SK-N-SH (cell line): ENCODE measurements around the gene CNN2. TPM values are rescaled to one million over a fixed set of nuclear protein-coding genes. Genes with fewer than 3 reads are reported as not detected.

ENCODE experiments used
- CTCF ChIA-PET: fragments of 300-600, 350-600 bp; formaldehyde crosslinking; extraction: SDS; loops from one replicate; lab custom pipeline; 2021; lab: Yijun Ruan, JAX
- POLR2A ChIA-PET: fragments of 350-600 bp; sonication (Branson Sonifier 250); formaldehyde crosslinking; extraction: SDS; loops from one replicate; lab custom pipeline; 2020; ENCODE audit warnings: antibody characterized with exemption, inconsistent platforms; lab: Yijun Ruan, JAX
- DNase-seq: peaks from one replicate; pipeline ENCODE4 v3.0.0; 2012
- H2AFZ ChIP-seq: fragments of 200-600 bp; sonication (generic); 2 replicates; pipeline ENCODE4 v1.8.1; 2016; ENCODE audit warnings: antibody characterized with exemption, mild to moderate bottlenecking, low read depth
- H3F3A ChIP-seq: fragments of 200-600 bp; sonication (generic); replicated peaks from 2 replicates; pipeline ENCODE3; 2016; ENCODE audit warnings: antibody characterized with exemption, mild to moderate bottlenecking; ENCODE audit not compliant: insufficient read depth
- H3K27ac ChIP-seq, 2 experiments: fragments of 200-500 bp in 1 of 2; fragments of 200-600 bp in 1 of 2; sonication (Bioruptor generic) in 1 of 2; sonication (generic), shearing (Covaris generic) in 1 of 2; 2 replicates each; pipeline versions ENCODE4 v1.5.1 to v1.6.1; 2014 to 2016; ENCODE audit warnings: low read depth in 2 of 2, inconsistent platforms in 1 of 2, low read length in 1 of 2, mild to moderate bottlenecking in 1 of 2, mixed read lengths in 1 of 2
- H3K27me3 ChIP-seq: fragments of 200-600 bp; sonication (generic), shearing (Covaris generic); 2 replicates; pipeline ENCODE4 v1.6.1; 2016; ENCODE audit warnings: mixed run types; ENCODE audit not compliant: insufficient read depth
- H3K36me3 ChIP-seq, 2 experiments: fragments of 200-500 bp in 1 of 2; fragments of 200-600 bp in 1 of 2; sonication (Bioruptor generic) in 1 of 2; sonication (generic) in 1 of 2; replicated peaks in 1 of 2; 2 replicates each; pipeline versions ENCODE3 to v1.5.1; 2014 to 2016; ENCODE audit warnings: low read length in 1 of 2, mild to moderate bottlenecking in 1 of 2; ENCODE audit not compliant: insufficient read depth in 2 of 2, control insufficient read depth in 1 of 2
- H3K4me1 ChIP-seq, 2 experiments: fragments of 200-500 bp in 1 of 2; fragments of 200-600 bp in 1 of 2; sonication (Bioruptor generic) in 1 of 2; sonication (generic), shearing (Covaris generic) in 1 of 2; 2 replicates each; pipeline versions ENCODE4 v1.5.1 to v1.6.1; 2014 to 2016; ENCODE audit warnings: low read depth in 1 of 2, low read length in 1 of 2, mixed run types in 1 of 2; ENCODE audit not compliant: insufficient read depth in 2 of 2, control insufficient read depth in 1 of 2
- H3K4me2 ChIP-seq: fragments of 200-600 bp; sonication (generic), shearing (Covaris generic); 2 replicates; pipeline ENCODE4 v1.6.1; 2017; ENCODE audit warnings: mixed run types
- H3K4me3 ChIP-seq, 2 experiments: fragments of 200-500 bp in 1 of 2; fragments of 200-600 bp in 1 of 2; sonication (Bioruptor generic) in 1 of 2; sonication (generic), shearing (Covaris generic) in 1 of 2; 2 replicates each; pipeline versions ENCODE4 v1.5.1 to v1.8.1; 2014 to 2016; ENCODE audit warnings: low read depth in 2 of 2, inconsistent platforms in 1 of 2, low read length in 1 of 2, mild to moderate bottlenecking in 1 of 2, mixed read lengths in 1 of 2, moderate library complexity in 1 of 2
- H3K79me2 ChIP-seq: fragments of 200-600 bp; sonication (generic); 2 replicates; pipeline ENCODE4 v1.8.1; 2017; ENCODE audit warnings: mild to moderate bottlenecking; ENCODE audit not compliant: insufficient read depth
- H3K9ac ChIP-seq: fragments of 200-600 bp; sonication (generic); 2 replicates; pipeline ENCODE4 v1.6.1; 2017; ENCODE audit warnings: mixed run types
- H3K9me2 ChIP-seq: fragments of 200-600 bp; sonication (generic); 2 replicates; pipeline ENCODE4 v1.6.1; 2017; ENCODE audit warnings: mixed run types
- H3K9me3 ChIP-seq: fragments of 200-600 bp; sonication (generic); 2 replicates; pipeline ENCODE4 v1.6.1; 2017; ENCODE audit warnings: mixed run types, mild to moderate bottlenecking, moderate library complexity
- H4K20me1 ChIP-seq: fragments of 200-600 bp; sonication (generic); 2 replicates; pipeline ENCODE4 v1.6.1; 2017; ENCODE audit warnings: mild to moderate bottlenecking, mixed run types; ENCODE audit not compliant: insufficient read depth
- EP300 ChIP-seq, 2 experiments: IDR thresholded peaks; 2 replicates each; pipeline versions ENCODE4 v1.4.0 to v1.6.1; 2012; ENCODE audit warnings: borderline replicate concordance in 1 of 2, low read depth in 1 of 2, low read length in 1 of 2
- EZH2phosphoT487 ChIP-seq: fragments of 200-600 bp; sonication (generic); IDR thresholded peaks from 2 replicates; pipeline ENCODE4 v1.6.1; 2017; ENCODE audit warnings: low read depth, mixed run types, mild to moderate bottlenecking, antibody characterized with exemption, moderate library complexity, borderline replicate concordance
- FOXJ3 ChIP-seq: sonication (generic); formaldehyde crosslinking; IDR thresholded peaks from 2 replicates; pipeline ENCODE4 v1.5.1; 2020; ENCODE audit warnings: mild to moderate bottlenecking, missing genetic modification reagents
- GATA2 ChIP-seq: sonication (generic); formaldehyde crosslinking; IDR thresholded peaks from 2 replicates; pipeline ENCODE4 v1.5.0; 2020; ENCODE audit warnings: mild to moderate bottlenecking, missing genetic modification reagents
- MEF2A ChIP-seq: IDR thresholded peaks from 2 replicates; pipeline ENCODE4 v1.4.0; 2012; ENCODE audit warnings: low read depth, borderline replicate concordance
- NRF1 ChIP-seq: IDR thresholded peaks from 2 replicates; pipeline ENCODE4 v1.6.1; 2012; ENCODE audit warnings: low read depth, mild to moderate bottlenecking, low read length
- POLR2AphosphoS5 ChIP-seq: IDR thresholded peaks from 2 replicates; pipeline ENCODE4 v1.6.1; 2012; ENCODE audit warnings: low read depth, low read length
- REST ChIP-seq: IDR thresholded peaks from 2 replicates; pipeline ENCODE4 v1.6.1; 2012; ENCODE audit warnings: mild to moderate bottlenecking, low read depth, low read length, moderate library complexity
- SIN3A ChIP-seq: IDR thresholded peaks from 2 replicates; pipeline ENCODE4 v1.6.1; 2012; ENCODE audit warnings: low read depth, mild to moderate bottlenecking, low read length, moderate library complexity, borderline replicate concordance
- TAF1 ChIP-seq: IDR thresholded peaks from 2 replicates; pipeline ENCODE4 v1.6.1; 2012; ENCODE audit warnings: low read depth, mild to moderate bottlenecking, low read length, moderate library complexity, borderline replicate concordance
- TEAD4 ChIP-seq: IDR thresholded peaks from 2 replicates; pipeline ENCODE4 v1.4.0; 2012; ENCODE audit warnings: mild to moderate bottlenecking, borderline replicate concordance; ENCODE audit not compliant: insufficient read depth
- YY1 ChIP-seq: IDR thresholded peaks from 2 replicates; pipeline ENCODE4 v1.4.0; 2012; ENCODE audit warnings: low read depth, mild to moderate bottlenecking
- WGBS: methylation state at CpG from one replicate; pipeline ENCODE4 v1.1.6; 2017; ENCODE audit warnings: low lambda C conversion rate; 5-methylcytosine and 5-hydroxymethylcytosine counted together
- polyA plus RNA-seq, 3 experiments: library from polyadenylated mRNA; depleted of rRNA; stranded (reverse); fragments of >200 nt; gene quantifications; 2 replicates each; pipeline ENCODE4 v1.2.3, GENCODE V29; 2012
- TF ChIP-seq, protein P1 (sequence below): fragments of 200-600 bp; sonication (generic); IDR thresholded peaks from 2 replicates; pipeline ENCODE4 v1.6.1; 2017; ENCODE audit warnings: antibody characterized with exemption, mild to moderate bottlenecking, moderate library complexity
- TF ChIP-seq, protein P2 (sequence below): IDR thresholded peaks from 2 replicates; pipeline ENCODE4 v1.4.0; 2012; ENCODE audit warnings: low read depth, borderline replicate concordance
- TF ChIP-seq, protein P3 (sequence below): IDR thresholded peaks from 2 replicates; pipeline ENCODE4; 2012

CNN2 gene
- polyA plus RNA-seq, 1 of the 3 experiments (the other 2 are of a cell fraction), result 279 TPM

- peaks cover 3 to 49% of the 10 kb centered on the region in 2 experiments for H3K36me3 ChIP-seq
- no peak for DNase-seq
- H3K9ac ChIP-seq, result no peak overlapping the region
- H3K9me2 ChIP-seq, result no peaks in the 10 kb centered on the region
- ChIA-PET POLR2A (no interaction called here), CTCF (interaction anchor here (1.3 kb wide), 1 partner anchor 12 kb away, joined by 4 read pairs; no protein-coding TSS in a partner anchor)
- no peaks in the 10 kb centered on the region for H3K27me3 ChIP-seq
- 97% methylated on average over 11 of the region's 25 CpGs for WGBS
- H3K4me3 ChIP-seq, result no peak overlapping the region
- peaks cover 0 to 4% of the 10 kb centered on the region in 2 experiments; a peak in 2 of 4 replicates for H3K4me1 ChIP-seq
- TF ChIP-seq YY1, result no peak
- TF ChIP-seq, protein P1, sequence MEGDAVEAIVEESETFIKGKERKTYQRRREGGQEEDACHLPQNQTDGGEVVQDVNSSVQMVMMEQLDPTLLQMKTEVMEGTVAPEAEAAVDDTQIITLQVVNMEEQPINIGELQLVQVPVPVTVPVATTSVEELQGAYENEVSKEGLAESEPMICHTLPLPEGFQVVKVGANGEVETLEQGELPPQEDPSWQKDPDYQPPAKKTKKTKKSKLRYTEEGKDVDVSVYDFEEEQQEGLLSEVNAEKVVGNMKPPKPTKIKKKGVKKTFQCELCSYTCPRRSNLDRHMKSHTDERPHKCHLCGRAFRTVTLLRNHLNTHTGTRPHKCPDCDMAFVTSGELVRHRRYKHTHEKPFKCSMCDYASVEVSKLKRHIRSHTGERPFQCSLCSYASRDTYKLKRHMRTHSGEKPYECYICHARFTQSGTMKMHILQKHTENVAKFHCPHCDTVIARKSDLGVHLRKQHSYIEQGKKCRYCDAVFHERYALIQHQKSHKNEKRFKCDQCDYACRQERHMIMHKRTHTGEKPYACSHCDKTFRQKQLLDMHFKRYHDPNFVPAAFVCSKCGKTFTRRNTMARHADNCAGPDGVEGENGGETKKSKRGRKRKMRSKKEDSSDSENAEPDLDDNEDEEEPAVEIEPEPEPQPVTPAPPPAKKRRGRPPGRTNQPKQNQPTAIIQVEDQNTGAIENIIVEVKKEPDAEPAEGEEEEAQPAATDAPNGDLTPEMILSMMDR, result peak; percentile 34
- no peak for TF ChIP-seq EZH2phosphoT487
- H3K79me2 ChIP-seq, result peaks cover 8% of the 10 kb centered on the region; the same call in 1 of the 2 replicates
- no peak overlapping the region for H3K4me2 ChIP-seq
- no peak overlapping the region for H2AFZ ChIP-seq
- no peaks in the 10 kb centered on the region for H3K9me3 ChIP-seq
- no peak overlapping the region for H3K27ac ChIP-seq
- 0 out of 2 replicates have a peak, but pooled peaks cover 6% of the 10 kb centered on the region for H4K20me1 ChIP-seq
- H3F3A ChIP-seq, result no peaks in the 10 kb centered on the region
Observed at GRCh38 chr19:989381-990081, 36.9 kb upstream of the CNN2 start.

GRCh38 chr19:990119-990571 is 36.3 kb upstream of the CNN2 start:
- Histone ChIP-seq H3K4me1 (no peaks in the 10 kb centered on the region; a peak in 1 of 4 replicates), H3K9ac (no peak overlapping the region), H3K4me3 (no peak overlapping the region), H3K27ac (no peak overlapping the region), H3K9me3 (no peaks in the 10 kb centered on the region), H4K20me1 (0 out of 2 replicates have a peak, but pooled peaks cover 6% of the 10 kb centered on the region), H3F3A (no peaks in the 10 kb centered on the region), H3K36me3 (peaks cover 3 to 50% of the 10 kb centered on the region in 2 experiments), H3K27me3 (no peaks in the 10 kb centered on the region), H3K4me2 (no peak overlapping the region), H3K9me2 (no peaks in the 10 kb centered on the region), H3K79me2 (peaks cover 2% of the 10 kb centered on the region; the same call in 1 of the 2 replicates), H2AFZ (no peak overlapping the region)
- ChIA-PET POLR2A (no interaction called here), CTCF (no interaction called here)
- WGBS, result 85% methylated on average over 16 of the region's 27 CpGs
- no peak for DNase-seq
- TF ChIP-seq, protein P2, sequence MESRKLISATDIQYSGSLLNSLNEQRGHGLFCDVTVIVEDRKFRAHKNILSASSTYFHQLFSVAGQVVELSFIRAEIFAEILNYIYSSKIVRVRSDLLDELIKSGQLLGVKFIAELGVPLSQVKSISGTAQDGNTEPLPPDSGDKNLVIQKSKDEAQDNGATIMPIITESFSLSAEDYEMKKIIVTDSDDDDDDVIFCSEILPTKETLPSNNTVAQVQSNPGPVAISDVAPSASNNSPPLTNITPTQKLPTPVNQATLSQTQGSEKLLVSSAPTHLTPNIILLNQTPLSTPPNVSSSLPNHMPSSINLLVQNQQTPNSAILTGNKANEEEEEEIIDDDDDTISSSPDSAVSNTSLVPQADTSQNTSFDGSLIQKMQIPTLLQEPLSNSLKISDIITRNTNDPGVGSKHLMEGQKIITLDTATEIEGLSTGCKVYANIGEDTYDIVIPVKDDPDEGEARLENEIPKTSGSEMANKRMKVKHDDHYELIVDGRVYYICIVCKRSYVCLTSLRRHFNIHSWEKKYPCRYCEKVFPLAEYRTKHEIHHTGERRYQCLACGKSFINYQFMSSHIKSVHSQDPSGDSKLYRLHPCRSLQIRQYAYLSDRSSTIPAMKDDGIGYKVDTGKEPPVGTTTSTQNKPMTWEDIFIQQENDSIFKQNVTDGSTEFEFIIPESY, result no peak
- no peak for TF ChIP-seq NRF1
- TF ChIP-seq MEF2A, result no peak
- no peak for TF ChIP-seq SIN3A
- TF ChIP-seq REST, result no peak
- TF ChIP-seq EP300 (IDR thresholded peaks at IDR 0.05; ENCODE audit: borderline replicate concordance in 1 of 2, low read depth in 1 of 2, low read length in 1 of 2), result no peak
- no peak for TF ChIP-seq TEAD4
- TF ChIP-seq GATA2 (CRISPR knock-in tag), result no peak
- no peak for TF ChIP-seq FOXJ3
- no peak for TF ChIP-seq TAF1
- no peak for TF ChIP-seq POLR2AphosphoS5
- TF ChIP-seq, protein P3, sequence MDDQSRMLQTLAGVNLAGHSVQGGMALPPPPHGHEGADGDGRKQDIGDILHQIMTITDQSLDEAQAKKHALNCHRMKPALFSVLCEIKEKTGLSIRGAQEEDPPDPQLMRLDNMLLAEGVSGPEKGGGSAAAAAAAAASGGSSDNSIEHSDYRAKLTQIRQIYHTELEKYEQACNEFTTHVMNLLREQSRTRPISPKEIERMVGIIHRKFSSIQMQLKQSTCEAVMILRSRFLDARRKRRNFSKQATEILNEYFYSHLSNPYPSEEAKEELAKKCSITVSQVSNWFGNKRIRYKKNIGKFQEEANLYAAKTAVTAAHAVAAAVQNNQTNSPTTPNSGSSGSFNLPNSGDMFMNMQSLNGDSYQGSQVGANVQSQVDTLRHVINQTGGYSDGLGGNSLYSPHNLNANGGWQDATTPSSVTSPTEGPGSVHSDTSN, result no peak
